ENCODE data around the gene DNAI7. TPM values are rescaled to one million over a fixed set of nuclear protein-coding genes. Genes with fewer than 3 reads are reported as not detected.

Gene DNAI7
- total RNA-seq, 1 donor from 2014 or later, result 0.33 TPM

DNA sequence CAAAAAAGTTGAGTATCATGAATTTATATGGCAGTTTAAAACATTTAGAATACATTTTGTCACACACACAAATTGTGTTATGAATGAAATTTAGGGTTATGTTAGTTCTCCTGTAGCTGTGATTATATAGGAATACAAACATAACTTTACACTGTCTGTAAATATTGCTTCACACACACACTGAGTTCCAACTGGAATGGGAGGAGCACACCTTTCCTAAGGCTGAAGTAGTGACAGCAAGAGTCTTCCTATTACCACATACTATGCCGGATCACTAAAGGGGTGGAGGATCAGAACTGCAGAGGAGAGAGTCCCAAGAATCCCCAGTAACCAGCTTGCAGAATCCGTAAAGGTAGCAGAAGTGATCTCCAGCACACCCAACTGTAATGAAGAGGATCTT lies 63.7 kb downstream of the DNAI7 start:
- Mint-ChIP-seq H3K36me3 (ENCODE audit: low read depth, unreplicated experiment) (no peaks in the 10 kb centered on the region), H3K9me3 (ENCODE audit: unreplicated experiment) (no peaks in the 10 kb centered on the region), H3K27ac (ENCODE audit: unreplicated experiment) (no peak overlapping the region), H3K4me3 (ENCODE audit: unreplicated experiment) (no peak overlapping the region), H3K27me3 (ENCODE audit: unreplicated experiment) (no peaks in the 10 kb centered on the region), H3K4me1 (ENCODE audit: unreplicated experiment) (no peaks in the 10 kb centered on the region)
- TF ChIP-seq, protein P1, sequence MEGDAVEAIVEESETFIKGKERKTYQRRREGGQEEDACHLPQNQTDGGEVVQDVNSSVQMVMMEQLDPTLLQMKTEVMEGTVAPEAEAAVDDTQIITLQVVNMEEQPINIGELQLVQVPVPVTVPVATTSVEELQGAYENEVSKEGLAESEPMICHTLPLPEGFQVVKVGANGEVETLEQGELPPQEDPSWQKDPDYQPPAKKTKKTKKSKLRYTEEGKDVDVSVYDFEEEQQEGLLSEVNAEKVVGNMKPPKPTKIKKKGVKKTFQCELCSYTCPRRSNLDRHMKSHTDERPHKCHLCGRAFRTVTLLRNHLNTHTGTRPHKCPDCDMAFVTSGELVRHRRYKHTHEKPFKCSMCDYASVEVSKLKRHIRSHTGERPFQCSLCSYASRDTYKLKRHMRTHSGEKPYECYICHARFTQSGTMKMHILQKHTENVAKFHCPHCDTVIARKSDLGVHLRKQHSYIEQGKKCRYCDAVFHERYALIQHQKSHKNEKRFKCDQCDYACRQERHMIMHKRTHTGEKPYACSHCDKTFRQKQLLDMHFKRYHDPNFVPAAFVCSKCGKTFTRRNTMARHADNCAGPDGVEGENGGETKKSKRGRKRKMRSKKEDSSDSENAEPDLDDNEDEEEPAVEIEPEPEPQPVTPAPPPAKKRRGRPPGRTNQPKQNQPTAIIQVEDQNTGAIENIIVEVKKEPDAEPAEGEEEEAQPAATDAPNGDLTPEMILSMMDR (IDR thresholded peaks at IDR 0.05; ENCODE audit: unreplicated experiment), result no peak
- no peak for DNase-seq (ENCODE audit: low spot score)

DNA sequence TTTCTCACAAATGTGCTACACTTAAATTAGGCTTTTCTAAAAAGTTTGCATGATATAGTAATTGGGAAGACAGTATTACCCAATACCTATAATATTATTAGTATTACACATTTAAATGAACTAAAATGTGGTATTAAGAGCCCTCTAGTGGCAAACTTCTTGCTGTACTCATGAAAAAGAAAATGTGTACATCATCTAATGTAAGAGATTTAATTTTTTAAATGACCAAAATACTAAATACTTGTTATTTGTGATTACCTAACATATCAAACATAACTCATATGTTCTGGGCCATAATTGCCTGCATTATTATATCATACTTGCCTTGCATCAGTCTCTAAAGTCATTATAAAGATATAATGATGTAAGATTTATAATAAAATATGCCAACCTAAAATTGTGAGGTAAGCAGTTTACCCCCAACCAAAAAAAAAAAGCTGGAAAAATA lies 64.2 kb downstream of the DNAI7 start:
- Mint-ChIP-seq H3K27ac (ENCODE audit: unreplicated experiment) (no peak overlapping the region), H3K4me3 (ENCODE audit: unreplicated experiment) (no peak overlapping the region), H3K36me3 (ENCODE audit: low read depth, unreplicated experiment) (no peaks in the 10 kb centered on the region), H3K27me3 (ENCODE audit: unreplicated experiment) (no peaks in the 10 kb centered on the region), H3K9me3 (ENCODE audit: unreplicated experiment) (no peaks in the 10 kb centered on the region), H3K4me1 (ENCODE audit: unreplicated experiment) (no peaks in the 10 kb centered on the region)
- TF ChIP-seq, protein P1 (IDR thresholded peaks at IDR 0.05; ENCODE audit: unreplicated experiment), result peak; percentile 73
- no peak for DNase-seq (ENCODE audit: low spot score)

DNA sequence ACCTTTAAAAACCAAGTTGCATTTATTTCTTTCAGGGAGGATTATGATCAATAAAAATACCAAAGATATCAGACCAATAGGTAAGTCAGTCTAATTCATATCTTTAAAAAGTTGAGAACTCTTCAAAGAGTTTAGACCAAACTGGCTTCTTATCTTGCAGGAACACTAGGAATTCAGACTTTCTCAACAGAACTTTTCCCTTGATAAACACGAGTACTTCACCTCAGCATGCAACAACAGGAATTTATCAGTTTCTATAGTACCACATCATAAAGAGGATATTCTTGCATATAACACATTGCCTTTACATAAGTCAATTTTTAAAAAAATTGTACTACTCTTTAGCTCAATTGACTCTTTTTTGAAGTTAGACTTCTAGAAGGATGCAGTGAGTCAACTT lies 68.2 kb downstream of the DNAI7 start:
- no peaks in the 10 kb centered on the region for H3K36me3 Mint-ChIP-seq (ENCODE audit: low read depth, unreplicated experiment)
- TF ChIP-seq, protein P1 (IDR thresholded peaks at IDR 0.05; ENCODE audit: unreplicated experiment), result no peak
- no peak overlapping the region for H3K27ac Mint-ChIP-seq (ENCODE audit: unreplicated experiment)
- no peak for DNase-seq (ENCODE audit: low spot score)
- H3K27me3 Mint-ChIP-seq (ENCODE audit: unreplicated experiment), result no peaks in the 10 kb centered on the region
- H3K4me3 Mint-ChIP-seq (ENCODE audit: unreplicated experiment), result no peak overlapping the region
- H3K4me1 Mint-ChIP-seq (ENCODE audit: unreplicated experiment), result no peaks in the 10 kb centered on the region
- H3K9me3 Mint-ChIP-seq (ENCODE audit: unreplicated experiment), result no peaks in the 10 kb centered on the region

DNA sequence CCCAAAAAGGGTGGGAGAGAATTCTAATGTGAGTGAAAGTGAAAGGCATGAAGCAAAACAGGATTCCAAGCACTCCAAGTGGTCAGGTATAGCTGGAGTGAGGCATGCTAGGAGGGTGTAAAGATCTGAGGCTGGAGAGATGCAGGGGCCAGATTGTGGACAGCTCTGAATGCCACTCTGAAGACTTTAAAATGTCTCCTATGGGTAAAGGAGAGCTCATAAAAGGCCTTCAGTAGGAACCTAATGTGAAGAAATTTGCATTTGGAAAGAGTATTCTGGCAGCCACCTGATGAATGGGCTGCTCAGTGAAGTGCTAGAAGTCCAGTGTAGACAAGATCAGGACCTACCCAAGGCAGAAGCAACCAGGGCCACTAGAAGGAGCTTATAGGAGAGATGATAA lies 68.9 kb downstream of the DNAI7 start:
- Mint-ChIP-seq H3K4me3 (ENCODE audit: unreplicated experiment) (no peak overlapping the region), H3K9me3 (ENCODE audit: unreplicated experiment) (no peaks in the 10 kb centered on the region), H3K4me1 (ENCODE audit: unreplicated experiment) (no peaks in the 10 kb centered on the region), H3K36me3 (ENCODE audit: low read depth, unreplicated experiment) (no peaks in the 10 kb centered on the region), H3K27me3 (ENCODE audit: unreplicated experiment) (no peaks in the 10 kb centered on the region), H3K27ac (ENCODE audit: unreplicated experiment) (no peak overlapping the region)
- DNase-seq (ENCODE audit: low spot score), result no peak
- TF ChIP-seq, protein P1 (IDR thresholded peaks at IDR 0.05; ENCODE audit: unreplicated experiment), result no peak

DNA sequence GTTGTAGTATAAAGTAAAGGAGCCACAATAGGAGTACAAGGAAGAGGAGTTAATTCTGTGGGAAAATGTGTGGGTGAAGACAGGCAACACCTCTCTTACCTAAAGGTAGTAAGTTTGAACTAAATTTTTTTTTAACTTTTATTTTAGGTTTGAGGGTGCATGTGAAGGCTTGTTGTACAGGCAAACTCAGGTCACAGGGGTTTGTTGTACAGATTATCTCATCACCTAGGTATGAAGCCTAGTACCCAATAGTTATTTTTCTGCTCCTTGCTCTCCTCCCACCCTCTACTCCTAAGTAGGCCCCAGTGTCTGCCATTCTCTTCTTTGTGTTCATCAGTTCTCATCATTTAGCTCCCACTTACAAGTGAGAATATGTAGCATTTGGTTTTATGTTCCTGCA lies 70.5 kb downstream of the DNAI7 start:
- Mint-ChIP-seq H3K9me3 (ENCODE audit: unreplicated experiment) (no peaks in the 10 kb centered on the region), H3K4me3 (ENCODE audit: unreplicated experiment) (no peak overlapping the region), H3K27ac (ENCODE audit: unreplicated experiment) (no peak overlapping the region), H3K27me3 (ENCODE audit: unreplicated experiment) (no peaks in the 10 kb centered on the region), H3K36me3 (ENCODE audit: low read depth, unreplicated experiment) (no peaks in the 10 kb centered on the region), H3K4me1 (ENCODE audit: unreplicated experiment) (no peaks in the 10 kb centered on the region)
- TF ChIP-seq, protein P1 (IDR thresholded peaks at IDR 0.05; ENCODE audit: unreplicated experiment), result no peak
- no peak for DNase-seq (ENCODE audit: low spot score)
